ENCODE results near the gene CNTNAP2. TPM values are rescaled to one million over a fixed set of nuclear protein-coding genes. Genes with fewer than 3 reads are reported as not detected.

CNTNAP2 gene
- total and polyA plus RNA-seq, 2 of the 13 experiments (the other 11 are each of a cell fraction or from before 2014, with no cell fraction given): 0.40 to 0.42 TPM

DNA sequence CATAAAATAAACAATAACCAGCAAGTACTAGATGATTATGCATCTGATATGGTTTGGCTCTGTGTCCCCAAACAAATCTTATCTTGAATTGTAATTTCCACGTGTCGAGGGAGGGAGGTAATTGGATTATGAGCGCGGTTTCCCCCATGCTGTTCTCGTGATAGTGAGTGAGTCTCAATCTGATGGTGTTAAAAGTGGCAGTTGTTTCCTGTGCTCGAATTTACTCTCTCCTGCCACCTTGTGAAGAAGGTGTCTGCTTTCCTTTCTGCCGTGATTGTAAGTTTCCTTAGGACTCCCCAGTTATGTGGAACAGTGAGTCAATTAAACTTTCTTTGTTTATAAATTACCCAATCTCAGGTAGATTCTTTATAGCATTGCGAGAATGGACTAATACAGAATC lies 15.1 kb downstream of the CNTNAP2 start (continued):
- TF ChIP-seq, protein P1, sequence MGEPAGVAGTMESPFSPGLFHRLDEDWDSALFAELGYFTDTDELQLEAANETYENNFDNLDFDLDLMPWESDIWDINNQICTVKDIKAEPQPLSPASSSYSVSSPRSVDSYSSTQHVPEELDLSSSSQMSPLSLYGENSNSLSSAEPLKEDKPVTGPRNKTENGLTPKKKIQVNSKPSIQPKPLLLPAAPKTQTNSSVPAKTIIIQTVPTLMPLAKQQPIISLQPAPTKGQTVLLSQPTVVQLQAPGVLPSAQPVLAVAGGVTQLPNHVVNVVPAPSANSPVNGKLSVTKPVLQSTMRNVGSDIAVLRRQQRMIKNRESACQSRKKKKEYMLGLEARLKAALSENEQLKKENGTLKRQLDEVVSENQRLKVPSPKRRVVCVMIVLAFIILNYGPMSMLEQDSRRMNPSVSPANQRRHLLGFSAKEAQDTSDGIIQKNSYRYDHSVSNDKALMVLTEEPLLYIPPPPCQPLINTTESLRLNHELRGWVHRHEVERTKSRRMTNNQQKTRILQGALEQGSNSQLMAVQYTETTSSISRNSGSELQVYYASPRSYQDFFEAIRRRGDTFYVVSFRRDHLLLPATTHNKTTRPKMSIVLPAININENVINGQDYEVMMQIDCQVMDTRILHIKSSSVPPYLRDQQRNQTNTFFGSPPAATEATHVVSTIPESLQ (CRISPR knock-in tag; conservative IDR thresholded peaks at IDR 0.05): no peak
- TF ChIP-seq PHF20 (CRISPR knock-in tag; IDR thresholded peaks at IDR 0.05) (no peak), SP1 (IDR thresholded peaks at IDR 0.05) (no peak), SP1 (CRISPR knock-in tag; IDR thresholded peaks at IDR 0.05) (no peak)
- TF ChIP-seq, protein P2, sequence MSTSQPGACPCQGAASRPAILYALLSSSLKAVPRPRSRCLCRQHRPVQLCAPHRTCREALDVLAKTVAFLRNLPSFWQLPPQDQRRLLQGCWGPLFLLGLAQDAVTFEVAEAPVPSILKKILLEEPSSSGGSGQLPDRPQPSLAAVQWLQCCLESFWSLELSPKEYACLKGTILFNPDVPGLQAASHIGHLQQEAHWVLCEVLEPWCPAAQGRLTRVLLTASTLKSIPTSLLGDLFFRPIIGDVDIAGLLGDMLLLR (CRISPR knock-in tag; IDR thresholded peaks at IDR 0.05): no peak

DNA sequence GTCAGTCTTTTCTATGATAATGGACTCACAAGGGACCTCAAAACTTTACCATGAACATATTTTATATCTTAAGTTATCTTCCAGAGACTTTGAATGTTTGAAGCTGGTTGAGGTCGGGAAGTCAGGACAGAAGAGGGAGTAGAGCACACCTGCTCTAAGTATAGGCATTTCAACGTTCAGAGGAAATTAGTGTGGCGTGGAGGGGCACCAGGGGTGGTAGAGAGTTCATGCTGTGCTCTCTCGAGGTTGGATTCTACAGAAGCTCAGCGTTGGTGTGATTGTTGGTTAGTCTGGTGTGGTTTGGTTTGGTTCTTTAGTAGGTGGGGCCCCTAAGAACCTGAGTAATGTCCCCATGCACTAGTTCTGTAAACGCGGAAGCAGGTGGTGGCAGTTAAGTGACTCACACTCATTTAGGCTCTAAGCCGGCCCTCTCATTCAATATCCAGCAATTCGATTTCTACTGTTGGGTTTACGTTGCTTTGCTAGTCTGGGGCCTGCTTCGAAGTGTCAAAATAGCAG lies 19.8 kb downstream of the CNTNAP2 start:
- no peaks in the 10 kb centered on the region for H4K20me1 ChIP-seq (ENCODE audit: insufficient read depth, low read length)
- no peak for TF ChIP-seq XBP1 (CRISPR knock-in tag; IDR thresholded peaks at IDR 0.05)
- no peak for TF ChIP-seq ZNF562 (CRISPR knock-in tag; IDR thresholded peaks at IDR 0.05; ENCODE audit: borderline replicate concordance)
- no peak for TF ChIP-seq MAZ (IDR thresholded peaks at IDR 0.05; ENCODE audit: borderline replicate concordance, low read depth, low read length)
- no peak for TF ChIP-seq MAZ (CRISPR knock-in tag; IDR thresholded peaks at IDR 0.05; ENCODE audit: low read depth)
- TF ChIP-seq ZNF224 (CRISPR knock-in tag; IDR thresholded peaks at IDR 0.05): no peak
- TF ChIP-seq, protein P3, sequence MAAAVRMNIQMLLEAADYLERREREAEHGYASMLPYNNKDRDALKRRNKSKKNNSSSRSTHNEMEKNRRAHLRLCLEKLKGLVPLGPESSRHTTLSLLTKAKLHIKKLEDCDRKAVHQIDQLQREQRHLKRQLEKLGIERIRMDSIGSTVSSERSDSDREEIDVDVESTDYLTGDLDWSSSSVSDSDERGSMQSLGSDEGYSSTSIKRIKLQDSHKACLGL (CRISPR knock-in tag; IDR thresholded peaks at IDR 0.05): no peak
- TF ChIP-seq FOXK1 (CRISPR knock-in tag; IDR thresholded peaks at IDR 0.05; ENCODE audit: borderline replicate concordance, low read depth): no peak
- no peak for TF ChIP-seq RELA (CRISPR knock-in tag; IDR thresholded peaks at IDR 0.05)
- TF ChIP-seq ZC3H13 (CRISPR knock-in tag; IDR thresholded peaks at IDR 0.05): no peak
- no peak for TF ChIP-seq MYNN (CRISPR knock-in tag; IDR thresholded peaks at IDR 0.05; ENCODE audit: low read depth)
- TF ChIP-seq ZFP41 (CRISPR knock-in tag; IDR thresholded peaks at IDR 0.05; ENCODE audit: borderline replicate concordance): no peak
- no peak for TF ChIP-seq FIP1L1 (IDR thresholded peaks at IDR 0.05; ENCODE audit: borderline replicate concordance, insufficient read depth, low read depth, low read length)
- TF ChIP-seq ZBTB42 (CRISPR knock-in tag; IDR thresholded peaks at IDR 0.05): no peak

More for the DNA sequence above, 19.8 kb downstream of the CNTNAP2 start:
- Histone ChIP-seq H3K4me2 (ENCODE audit: low read depth, low read length) (no peak overlapping the region), H3K27ac (ENCODE audit: extremely low read length, insufficient read depth, low read length) (no peak overlapping the region), H3K9me3 (ENCODE audit: low read length) (peaks cover 47% of the 10 kb centered on the region), H2AFZ (ENCODE audit: low read length) (no peak overlapping the region), H3K9ac (ENCODE audit: insufficient read depth, low read depth, low read length) (no peak overlapping the region), H3K4me3 (replicated peaks in 1 of 3; ENCODE audit: insufficient read depth in 1 of 3, low read depth in 2 of 3, low read length in 3 of 3) (no peak overlapping the region), H3K36me3 (replicated peaks in 1 of 2; ENCODE audit: control insufficient read depth in 1 of 2, insufficient read depth in 2 of 2, low read length in 2 of 2) (no peaks in the 10 kb centered on the region), H3K4me1 (ENCODE audit: insufficient read depth, low read length) (no peaks in the 10 kb centered on the region), H3K27me3 (ENCODE audit: control insufficient read depth in 1 of 2, insufficient read depth in 2 of 2, low read length in 2 of 2) (no peaks in the 10 kb centered on the region), H3K79me2 (ENCODE audit: insufficient read depth, low read length) (no peaks in the 10 kb centered on the region)
- intact Hi-C loops (cut with micrococcal nuclease; ENCODE audit: unreplicated experiment): no loop called here
- whole genome bisulfite sequencing (ENCODE audit: low lambda C conversion rate): 23% methylated on average over 10 of the region's 11 CpGs
- ATAC-seq (no peak), DNase-seq (ENCODE audit: low spot score) (no peak), FAIRE-seq (no peak)
- in situ Hi-C loops (cut with HindIII; ENCODE audit: extremely low pct_ligation_motif_present, low pct_unique_long_range_greater_than_20kb): no loop called here
- no TSS peak for BruUV-seq (replicated peaks)
- ChIA-PET CTCF (ENCODE audit: low intra/inter-chr PET ratio, low total read pairs) (no interaction called here), POLR2A (no interaction called here)
